C4-2B (cell line): ENCODE data around the gene CA4.

Experiments used
- CTCF ChIP-seq: fragments of 450-650 bp; conservative IDR thresholded peaks from 2 replicates; pipeline ENCODE4 v1.5.1; 2017; ENCODE audit warnings: mild to moderate bottlenecking
- ZFX ChIP-seq: fragments of 450-650 bp; IDR thresholded peaks from 2 replicates; pipeline ENCODE4 v1.6.1; 2017

- TF ChIP-seq CTCF (no peak), ZFX (no peak)
Observed at GRCh38 chr17:60134396-60135150, 15.2 kb upstream of the CA4 start.
